22Rv1 (cell line): ENCODE results near the gene CLCF1.

Source experiments
- ZFX ChIP-seq: fragments of 450-650 bp; IDR thresholded peaks from 2 replicates; pipeline ENCODE4 v1.6.1; 2017; ENCODE audit warnings: antibody characterized with exemption, borderline replicate concordance
- TF ChIP-seq, protein P1 (sequence below): fragments of 450-650 bp; IDR thresholded peaks from 2 replicates; pipeline ENCODE4 v1.5.1; 2017; ENCODE audit warnings: mild to moderate bottlenecking

DNA sequence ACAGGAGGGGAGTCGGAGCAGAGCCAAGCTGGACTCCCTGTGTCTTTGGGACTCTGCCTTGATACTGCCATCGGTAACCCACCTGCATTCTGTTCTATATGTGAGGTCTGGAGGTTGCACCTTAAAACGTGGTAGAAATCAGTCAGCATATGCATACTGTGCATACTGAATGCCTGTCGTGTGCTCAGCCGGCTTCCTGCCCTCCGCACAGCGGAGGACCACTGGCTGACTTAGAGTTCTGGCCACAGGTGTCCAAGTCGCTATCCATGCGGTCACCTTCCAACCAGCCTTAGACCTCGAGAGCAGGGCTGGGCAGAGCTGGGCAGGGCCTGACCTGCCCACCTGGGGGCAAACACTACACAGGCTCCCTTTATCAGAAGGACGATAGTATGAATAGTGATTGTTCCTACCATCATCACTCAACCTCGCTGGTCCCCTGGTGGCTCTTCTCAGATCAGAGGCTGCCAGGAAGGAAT, 34.3 kb upstream of the CLCF1 start:
- TF ChIP-seq, protein P1, sequence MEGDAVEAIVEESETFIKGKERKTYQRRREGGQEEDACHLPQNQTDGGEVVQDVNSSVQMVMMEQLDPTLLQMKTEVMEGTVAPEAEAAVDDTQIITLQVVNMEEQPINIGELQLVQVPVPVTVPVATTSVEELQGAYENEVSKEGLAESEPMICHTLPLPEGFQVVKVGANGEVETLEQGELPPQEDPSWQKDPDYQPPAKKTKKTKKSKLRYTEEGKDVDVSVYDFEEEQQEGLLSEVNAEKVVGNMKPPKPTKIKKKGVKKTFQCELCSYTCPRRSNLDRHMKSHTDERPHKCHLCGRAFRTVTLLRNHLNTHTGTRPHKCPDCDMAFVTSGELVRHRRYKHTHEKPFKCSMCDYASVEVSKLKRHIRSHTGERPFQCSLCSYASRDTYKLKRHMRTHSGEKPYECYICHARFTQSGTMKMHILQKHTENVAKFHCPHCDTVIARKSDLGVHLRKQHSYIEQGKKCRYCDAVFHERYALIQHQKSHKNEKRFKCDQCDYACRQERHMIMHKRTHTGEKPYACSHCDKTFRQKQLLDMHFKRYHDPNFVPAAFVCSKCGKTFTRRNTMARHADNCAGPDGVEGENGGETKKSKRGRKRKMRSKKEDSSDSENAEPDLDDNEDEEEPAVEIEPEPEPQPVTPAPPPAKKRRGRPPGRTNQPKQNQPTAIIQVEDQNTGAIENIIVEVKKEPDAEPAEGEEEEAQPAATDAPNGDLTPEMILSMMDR = no peak
- no peak for TF ChIP-seq ZFX
